ENCODE results near the gene TGM2. TPM values are rescaled to one million over a fixed set of nuclear protein-coding genes. Genes with fewer than 3 reads are reported as not detected.
A peak's percentile ranks its signal among the peaks of the same experiment; 100 is the strongest.

Gene TGM2
- total RNA-seq, 4 donors from 2014 or later = 163 to 385 (median 188) TPM

GRCh38 chr20:38115205-38115604 is 49.9 kb downstream of the TGM2 start:
- TF ChIP-seq POLR2A (IDR thresholded peaks at IDR 0.05) = no peak
- no peak for TF ChIP-seq EP300 (IDR thresholded peaks at IDR 0.05)
- no peak for TF ChIP-seq POLR2AphosphoS5 (IDR thresholded peaks at IDR 0.05)
- peak in 2 of 4 experiments; percentile 17 to 26 for TF ChIP-seq CTCF (IDR thresholded peaks at IDR 0.05)
- peaks cover 3 to 26% (median 5%) of the 10 kb centered on the region in 3 donors for H3K4me1 ChIP-seq
- 88 to 100% methylated on average over 1 of the region's 1 CpG for WGBS, 2 donors (ENCODE audit: low coverage in 1 of 2)
- no peaks in the 10 kb centered on the region for H3K27me3 ChIP-seq
- H3K4me3 ChIP-seq = no peak overlapping the region
- H3K36me3 ChIP-seq = no peaks in the 10 kb centered on the region
- H3K27ac ChIP-seq = no peak overlapping the region
- H3K9me3 ChIP-seq = no peaks in the 10 kb centered on the region
- ATAC-seq = no peak

- no peaks in the 10 kb centered on the region for H3K27me3 ChIP-seq
- ATAC-seq = no peak
- 82 to 94% methylated on average over 2 to 3 of the region's 4 CpGs for WGBS, 2 donors (ENCODE audit: low coverage in 1 of 2)
- H3K27ac ChIP-seq = no peak overlapping the region
- TF ChIP-seq POLR2A (IDR thresholded peaks at IDR 0.05) (no peak), POLR2AphosphoS5 (IDR thresholded peaks at IDR 0.05) (no peak), CTCF (IDR thresholded peaks at IDR 0.05) (no peak), EP300 (IDR thresholded peaks at IDR 0.05) (no peak)
- H3K9me3 ChIP-seq = no peaks in the 10 kb centered on the region
- H3K4me1 ChIP-seq = peaks cover 3 to 35% (median 14%) of the 10 kb centered on the region in 3 donors
- H3K36me3 ChIP-seq = no peaks in the 10 kb centered on the region
- no peak overlapping the region for H3K4me3 ChIP-seq
Measured at GRCh38 chr20:38114353-38114791, 50.7 kb downstream of the TGM2 start.

DNA sequence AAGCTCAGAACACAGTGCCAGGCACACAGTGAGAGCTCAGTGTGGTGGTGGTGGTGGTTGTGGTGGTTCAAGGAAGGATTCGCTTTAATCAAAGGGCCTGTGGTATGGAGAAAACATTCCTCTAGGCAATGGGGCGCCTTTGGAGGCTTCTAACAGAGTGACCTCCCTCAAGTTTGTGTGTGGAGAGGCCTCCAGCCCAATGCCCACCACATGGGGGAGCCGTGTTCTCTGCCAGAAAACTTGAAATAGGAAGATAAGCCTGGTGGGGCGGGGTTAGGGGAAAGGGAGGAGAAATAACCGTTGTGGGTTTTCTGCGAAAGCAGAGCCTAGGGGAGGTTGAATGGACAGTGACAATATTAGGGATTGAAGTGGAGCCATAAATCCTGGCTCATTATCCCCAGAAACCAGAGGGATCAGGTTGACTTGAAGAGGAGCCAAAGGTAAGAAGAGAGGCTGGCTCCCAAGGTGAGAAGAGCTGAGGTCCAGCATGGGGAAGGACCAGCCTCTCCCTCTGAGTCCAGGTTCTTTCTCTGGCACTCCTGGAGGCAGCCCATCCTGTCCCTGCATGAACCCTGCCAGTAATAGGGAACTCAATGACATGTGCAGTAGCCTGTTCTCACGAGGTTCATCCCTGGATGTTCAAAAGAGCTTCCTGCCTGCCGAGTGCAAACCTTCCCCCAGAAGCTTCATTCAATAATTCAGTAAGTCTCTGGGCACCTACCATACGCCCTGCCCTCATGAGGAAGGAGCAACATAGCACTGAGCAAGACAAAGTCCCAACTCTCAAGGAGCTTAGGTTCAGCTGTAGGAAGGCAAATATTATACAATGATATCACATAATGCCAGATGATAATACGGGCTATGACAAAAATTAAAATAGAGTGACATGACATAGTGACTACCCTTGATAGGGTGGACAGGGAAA is 51.4 kb downstream of the TGM2 start:
- Histone ChIP-seq H3K4me3 (no peak overlapping the region), H3K4me1 (peaks cover 3 to 42% (median 21%) of the 10 kb centered on the region in 3 donors), H3K27ac (no peak overlapping the region), H3K9me3 (no peaks in the 10 kb centered on the region), H3K36me3 (no peaks in the 10 kb centered on the region), H3K27me3 (no peaks in the 10 kb centered on the region)
- ATAC-seq = no peak
- TF ChIP-seq CTCF (IDR thresholded peaks at IDR 0.05) = peak in 1 of 4 experiments; percentile 22
- TF ChIP-seq POLR2A (IDR thresholded peaks at IDR 0.05) = no peak
- WGBS, 2 donors (ENCODE audit: low coverage in 1 of 2) = 79 to 84% methylated on average over 4 to 6 of the region's 10 CpGs

DNA sequence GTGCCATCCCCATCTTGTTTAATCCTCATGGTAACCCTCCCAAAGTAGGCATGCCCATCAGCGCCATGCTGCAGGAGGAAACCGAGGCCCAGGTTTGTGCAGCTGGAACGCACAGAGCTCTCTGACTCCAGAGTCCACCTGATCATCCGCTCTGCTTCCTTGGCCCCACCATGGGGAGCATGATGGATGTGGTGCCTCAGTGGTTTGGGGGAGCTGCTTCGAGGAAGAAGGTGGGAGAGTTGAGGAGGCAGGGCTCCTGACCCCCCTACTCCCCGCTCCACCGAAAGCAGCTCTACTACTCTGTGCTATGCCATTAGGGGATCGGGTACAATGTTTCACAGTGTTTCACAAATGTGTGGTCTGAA is 52.2 kb downstream of the TGM2 start:
- Histone ChIP-seq H3K36me3 (no peaks in the 10 kb centered on the region), H3K9me3 (no peaks in the 10 kb centered on the region), H3K27me3 (no peaks in the 10 kb centered on the region), H3K4me1 (peaks cover 3 to 49% (median 27%) of the 10 kb centered on the region in 3 donors), H3K4me3 (no peak overlapping the region), H3K27ac (no peak overlapping the region)
- WGBS, 2 donors (ENCODE audit: low coverage in 1 of 2) = 80% methylated on average over 2 of the region's 8 CpGs; no CpG with 5 or more reads in 1 of the 2 donors
- no peak for TF ChIP-seq POLR2AphosphoS5 (IDR thresholded peaks at IDR 0.05)
- TF ChIP-seq EP300 (IDR thresholded peaks at IDR 0.05) = no peak
- no peak for TF ChIP-seq CTCF (IDR thresholded peaks at IDR 0.05)
- no peak for TF ChIP-seq POLR2A (IDR thresholded peaks at IDR 0.05)
- ATAC-seq = no peak
